Endodermal cell (in vitro differentiated cells): Measurements from ENCODE around the gene GRID1. TPM values are rescaled to one million over a fixed set of nuclear protein-coding genes. Genes with fewer than 3 reads are reported as not detected.

ENCODE experiments used
- DNase-seq: peaks from one replicate; pipeline ENCODE4 v3.0.0-alpha.2; 2017
- H3K27ac ChIP-seq: 2 replicates; pipeline ENCODE4 v1.5.1; 2013; ENCODE audit warnings: mild to moderate bottlenecking, low read depth, low read length, moderate library complexity
- H3K27me3 ChIP-seq: 2 replicates; pipeline ENCODE4 v1.6.1; 2013; ENCODE audit warnings: mild to moderate bottlenecking, low read length, moderate library complexity; ENCODE audit not compliant: insufficient read depth, control insufficient read depth, poor library complexity, severe bottlenecking
- H3K36me3 ChIP-seq: 2 replicates; pipeline ENCODE4 v1.7.0; 2013; ENCODE audit warnings: mild to moderate bottlenecking, low read length, moderate library complexity; ENCODE audit not compliant: control insufficient read depth, insufficient read depth
- H3K4me1 ChIP-seq: one replicate; pipeline ENCODE4 v1.7.0; 2013; ENCODE audit warnings: low read length; ENCODE audit not compliant: control insufficient read depth, insufficient read depth
- H3K4me3 ChIP-seq: 2 replicates; pipeline ENCODE4 v1.5.1; 2013; ENCODE audit warnings: mild to moderate bottlenecking, low read length, moderate library complexity
- H3K9ac ChIP-seq: 2 replicates; pipeline ENCODE4 v1.6.1; 2013; ENCODE audit warnings: mild to moderate bottlenecking, low read length, moderate library complexity; ENCODE audit not compliant: poor library complexity, severe bottlenecking; ENCODE audit errors: extremely low read depth
- H3K9me3 ChIP-seq: 2 replicates; pipeline ENCODE4 v1.6.1; 2013; ENCODE audit warnings: mild to moderate bottlenecking, low read length, moderate library complexity; ENCODE audit not compliant: control insufficient read depth
- H3K27ac Mint-ChIP-seq: 2 replicates; pipeline ENCODE4 v1.8.0; 2020; ENCODE audit warnings: mixed read lengths
- H3K27me3 Mint-ChIP-seq: 2 replicates; pipeline ENCODE4 v1.8.0; 2021; ENCODE audit warnings: mild to moderate bottlenecking, mixed read lengths; ENCODE audit not compliant: insufficient read depth
- H3K36me3 Mint-ChIP-seq: 2 replicates; pipeline ENCODE4 v1.8.0; 2020; ENCODE audit warnings: low read depth, mixed read lengths
- H3K4me1 Mint-ChIP-seq: 2 replicates; pipeline ENCODE4 v1.8.0; 2020; ENCODE audit warnings: mixed read lengths
- H3K4me3 Mint-ChIP-seq: 2 replicates; pipeline ENCODE4 v1.8.0; 2020; ENCODE audit warnings: mild to moderate bottlenecking, moderate library complexity, mixed read lengths
- H3K9me3 Mint-ChIP-seq: 2 replicates; pipeline ENCODE4 v1.8.0; 2020; ENCODE audit warnings: mild to moderate bottlenecking, mixed read lengths
- WGBS, 2 experiments: methylation state at CpG; one replicate each; pipeline versions ENCODE4 v1.1.5 to v1.1.7; 2013; ENCODE audit warnings: missing lambda C conversion rate in 2 of 2, mixed read lengths in 1 of 2; ENCODE audit not compliant: insufficient coverage in 1 of 2, insufficient read length in 1 of 2; 5-methylcytosine and 5-hydroxymethylcytosine counted together
- total RNA-seq, 2 donors: library from RNA; stranded (reverse); fragmentation: NEBNext Ultra II Directional in 1 of 2; extraction: Animal tissue kit (Norgen Biotek cat#: 25700) in 1 of 2; gene quantifications; 2 replicates in 1 of 2; 3 replicates in 1 of 2; pipeline ENCODE4 v1.2.1, GENCODE V29; 2021
- TF ChIP-seq, protein P1 (sequence below): fragments of 200-600 bp; sonication (generic); conservative IDR thresholded peaks from 2 replicates; pipeline ENCODE4 v1.5.0; 2021; ENCODE audit warnings: antibody characterized with exemption, mild to moderate bottlenecking

The GRID1 gene
- total RNA-seq, 2 donors from 2014 or later = 0.13 to 0.53 TPM

GRCh38 chr10:86062198-86062550 is 304.4 kb downstream of the GRID1 start:
- TF ChIP-seq, protein P1, sequence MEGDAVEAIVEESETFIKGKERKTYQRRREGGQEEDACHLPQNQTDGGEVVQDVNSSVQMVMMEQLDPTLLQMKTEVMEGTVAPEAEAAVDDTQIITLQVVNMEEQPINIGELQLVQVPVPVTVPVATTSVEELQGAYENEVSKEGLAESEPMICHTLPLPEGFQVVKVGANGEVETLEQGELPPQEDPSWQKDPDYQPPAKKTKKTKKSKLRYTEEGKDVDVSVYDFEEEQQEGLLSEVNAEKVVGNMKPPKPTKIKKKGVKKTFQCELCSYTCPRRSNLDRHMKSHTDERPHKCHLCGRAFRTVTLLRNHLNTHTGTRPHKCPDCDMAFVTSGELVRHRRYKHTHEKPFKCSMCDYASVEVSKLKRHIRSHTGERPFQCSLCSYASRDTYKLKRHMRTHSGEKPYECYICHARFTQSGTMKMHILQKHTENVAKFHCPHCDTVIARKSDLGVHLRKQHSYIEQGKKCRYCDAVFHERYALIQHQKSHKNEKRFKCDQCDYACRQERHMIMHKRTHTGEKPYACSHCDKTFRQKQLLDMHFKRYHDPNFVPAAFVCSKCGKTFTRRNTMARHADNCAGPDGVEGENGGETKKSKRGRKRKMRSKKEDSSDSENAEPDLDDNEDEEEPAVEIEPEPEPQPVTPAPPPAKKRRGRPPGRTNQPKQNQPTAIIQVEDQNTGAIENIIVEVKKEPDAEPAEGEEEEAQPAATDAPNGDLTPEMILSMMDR = no peak
- H3K4me3 Mint-ChIP-seq = no peak overlapping the region
- H3K4me1 Mint-ChIP-seq = peaks cover 3% of the 10 kb centered on the region
- 89 to 98% methylated on average over 6 to 8 of the region's 8 CpGs for WGBS, 2 experiments
- H3K4me1 ChIP-seq = no peaks in the 10 kb centered on the region
- no peak overlapping the region for H3K27ac Mint-ChIP-seq
- no peak overlapping the region for H3K27ac ChIP-seq
- H3K36me3 Mint-ChIP-seq = no peaks in the 10 kb centered on the region
- peak; percentile 14 for DNase-seq
- H3K36me3 ChIP-seq = no peaks in the 10 kb centered on the region
- H3K4me3 ChIP-seq = no peak overlapping the region
- H3K27me3 ChIP-seq = no peaks in the 10 kb centered on the region
- no peak overlapping the region for H3K9ac ChIP-seq
- no peaks in the 10 kb centered on the region for H3K9me3 ChIP-seq
- H3K27me3 Mint-ChIP-seq = peaks cover 12% of the 10 kb centered on the region
- peaks cover 3% of the 10 kb centered on the region for H3K9me3 Mint-ChIP-seq

DNA sequence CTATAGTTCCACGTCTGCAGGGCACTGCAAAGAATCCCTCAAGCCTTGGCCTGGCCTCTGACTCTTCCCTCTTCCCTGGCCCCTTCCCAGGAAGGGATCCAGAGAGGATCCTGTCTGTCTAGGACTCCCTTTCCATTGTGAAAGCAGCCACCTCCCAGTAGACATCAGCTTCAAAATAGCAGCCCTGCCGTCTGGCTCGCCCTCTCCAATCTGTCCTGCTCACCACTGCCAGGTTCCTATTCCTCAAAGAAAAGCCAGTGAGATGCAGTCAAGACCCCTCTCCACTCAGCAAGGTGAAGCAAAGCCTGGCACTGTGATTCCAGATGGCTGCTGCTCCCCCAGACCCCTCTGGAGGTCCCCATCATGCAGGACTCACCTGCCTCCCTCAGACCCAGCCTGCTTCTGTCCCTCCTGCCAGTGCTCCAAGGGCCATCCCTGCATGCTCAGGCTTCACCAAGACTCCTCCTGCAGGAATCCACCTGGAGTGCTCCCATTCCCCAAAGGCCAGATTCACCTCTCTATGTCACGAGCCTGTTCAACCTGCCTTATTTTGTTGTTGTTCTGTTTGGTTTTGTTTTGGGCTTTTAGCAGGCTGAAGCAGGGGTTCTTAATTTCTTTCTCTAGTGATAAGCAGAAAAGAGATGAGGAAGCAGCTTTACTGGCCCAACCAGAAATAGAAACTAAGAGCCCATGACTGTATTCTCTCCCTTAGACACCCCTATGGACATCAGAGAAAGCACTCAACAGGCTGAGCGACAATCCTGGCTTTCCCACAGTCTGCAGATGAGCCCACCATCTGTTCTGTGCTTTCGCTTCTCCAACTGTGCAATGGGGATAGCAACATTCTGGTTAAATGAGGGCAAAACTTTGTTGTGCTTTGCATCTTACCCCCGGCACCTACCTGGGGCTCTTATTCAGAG is 305.1 kb downstream of the GRID1 start:
- TF ChIP-seq, protein P1 = no peak
- Histone ChIP-seq H3K9me3 (no peaks in the 10 kb centered on the region), H3K27ac (no peak overlapping the region), H3K36me3 (no peaks in the 10 kb centered on the region), H3K4me1 (no peaks in the 10 kb centered on the region), H3K9ac (no peak overlapping the region), H3K4me3 (no peak overlapping the region), H3K27me3 (no peaks in the 10 kb centered on the region)
- Mint-ChIP-seq H3K27me3 (peaks cover 17% of the 10 kb centered on the region), H3K4me1 (no peaks in the 10 kb centered on the region), H3K27ac (no peak overlapping the region), H3K9me3 (peaks cover 3% of the 10 kb centered on the region), H3K36me3 (no peaks in the 10 kb centered on the region), H3K4me3 (no peak overlapping the region)
- peak; percentile 24 for DNase-seq
- 90 to 93% methylated on average over 3 to 7 of the region's 7 CpGs for WGBS, 2 experiments

DNA sequence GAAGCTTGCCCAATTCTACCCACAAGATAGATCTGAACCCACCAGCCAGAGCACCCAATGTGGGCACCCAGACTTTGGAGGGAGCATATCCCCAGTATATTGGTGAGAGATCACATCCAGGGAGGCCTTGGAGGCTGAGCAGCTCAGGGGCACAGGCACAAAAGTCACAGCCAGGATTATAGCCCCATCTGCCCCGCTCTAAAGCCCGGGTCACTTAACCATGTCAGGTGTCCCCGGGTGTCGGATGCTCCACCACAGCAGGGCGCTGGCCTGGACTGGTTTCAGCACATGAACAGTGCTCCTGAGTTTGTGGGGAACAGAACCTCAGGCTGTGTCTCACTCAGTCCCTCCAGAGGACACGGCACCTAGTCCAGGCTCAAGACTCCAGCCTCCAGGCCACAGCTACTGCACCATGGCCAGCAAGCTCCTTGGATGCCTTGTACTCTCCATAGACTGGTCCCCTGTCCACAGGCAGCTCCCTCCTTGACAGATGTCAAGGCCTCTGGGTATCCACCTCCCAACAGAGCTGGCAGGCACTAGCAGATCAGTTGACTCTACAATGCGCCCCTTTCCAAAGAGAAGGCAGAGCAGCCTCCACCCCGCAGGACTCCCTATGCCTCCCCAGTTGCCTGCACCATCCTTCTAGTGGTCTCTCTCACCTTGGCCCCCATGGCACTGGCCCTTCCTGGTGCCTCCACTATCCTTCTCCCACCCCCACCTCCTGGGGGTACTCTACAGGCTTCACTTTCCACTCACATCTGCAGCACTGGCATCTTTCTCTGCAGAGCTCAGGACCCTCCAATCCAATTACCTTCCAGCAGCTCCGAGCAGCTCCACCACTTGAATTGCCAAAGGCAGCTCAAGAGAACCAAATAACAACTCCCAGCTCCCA is 306.0 kb downstream of the GRID1 start:
- Histone ChIP-seq H3K27ac (no peak overlapping the region), H3K9me3 (no peaks in the 10 kb centered on the region), H3K36me3 (no peaks in the 10 kb centered on the region), H3K4me3 (no peak overlapping the region), H3K4me1 (no peaks in the 10 kb centered on the region), H3K9ac (no peak overlapping the region), H3K27me3 (no peaks in the 10 kb centered on the region)
- no peak for DNase-seq
- TF ChIP-seq, protein P1 = no peak
- peaks cover 17% of the 10 kb centered on the region for H3K27me3 Mint-ChIP-seq
- 83 to 84% methylated on average over 8 to 9 of the region's 9 CpGs for WGBS, 2 experiments
- no peaks in the 10 kb centered on the region for H3K4me1 Mint-ChIP-seq
- H3K36me3 Mint-ChIP-seq = no peaks in the 10 kb centered on the region
- H3K27ac Mint-ChIP-seq = no peak overlapping the region
- peaks cover 3% of the 10 kb centered on the region for H3K9me3 Mint-ChIP-seq
- H3K4me3 Mint-ChIP-seq = no peak overlapping the region
